Brain microvascular endothelial cell (primary cell): ENCODE measurements around the gene PARM1.

Experiments used
- DNase-seq: peaks from one replicate; pipeline ENCODE4 v3.0.0-alpha.2; 2020
- H3K27ac ChIP-seq: fragments of 250-450 bp; sonication (Bioruptor Pico); 2 replicates; pipeline ENCODE4 v1.5.1; 2020; ENCODE audit warnings: mild to moderate bottlenecking, moderate library complexity
- H3K27me3 ChIP-seq: fragments of 250-450 bp; sonication (Bioruptor Pico); replicated peaks from 2 replicates; pipeline ENCODE4 v1.5.1; 2020; ENCODE audit warnings: mild to moderate bottlenecking
- H3K36me3 ChIP-seq: fragments of 250-450 bp; sonication (Bioruptor Pico); replicated peaks from 2 replicates; pipeline ENCODE4 v1.5.1; 2020; ENCODE audit warnings: mild to moderate bottlenecking
- H3K4me3 ChIP-seq: 2 replicates; pipeline ENCODE4 v1.5.1; 2011; ENCODE audit warnings: low read depth, mild to moderate bottlenecking, control low read depth, low read length, moderate library complexity
- CTCF ChIP-seq: IDR thresholded peaks from 2 replicates; pipeline ENCODE4 v1.5.1; 2011; ENCODE audit warnings: low read depth, mild to moderate bottlenecking, moderate library complexity, low read length, control low read depth, inconsistent platforms; ENCODE audit errors: missing control alignments
- in situ Hi-C: cut with HindIII; loops from 2 replicates; pipeline ENCODE4 v1.10.0; 2017; ENCODE audit warnings: low sequenced_read_pairs, low pct_ligation_motif_present

PARM1 gene

DNA sequence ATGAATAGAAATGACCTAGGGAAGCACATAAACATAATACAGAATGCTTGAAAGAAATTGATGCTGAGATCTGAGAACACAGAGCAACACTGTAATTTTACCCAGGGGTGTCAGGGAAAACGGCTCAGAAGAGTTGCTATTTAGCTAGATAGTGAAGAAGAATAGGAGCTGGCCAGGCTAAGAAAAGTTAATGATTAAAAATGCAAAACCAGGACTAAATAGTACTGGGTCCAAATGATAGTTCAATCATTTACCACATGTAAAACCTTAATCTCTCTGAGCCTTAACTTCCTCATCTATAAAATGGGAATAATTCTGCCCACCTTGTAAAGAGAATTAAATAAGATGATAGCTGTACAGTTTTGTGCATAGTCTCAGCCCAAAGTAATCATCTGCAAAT lies 97.1 kb downstream of the PARM1 start:
- no peak for TF ChIP-seq CTCF
- DNase-seq: no peak
- in situ Hi-C loops: no loop called here
- no peaks in the 10 kb centered on the region for H3K27me3 ChIP-seq
- H3K36me3 ChIP-seq: no peaks in the 10 kb centered on the region
- H3K4me3 ChIP-seq: no peak overlapping the region
- H3K27ac ChIP-seq: no peak overlapping the region

GRCh38 chr4:75030649-75031235 lies 97.8 kb downstream of the PARM1 start:
- H3K36me3 ChIP-seq: no peaks in the 10 kb centered on the region
- no peak for TF ChIP-seq CTCF
- no peak for DNase-seq
- H3K27me3 ChIP-seq: no peaks in the 10 kb centered on the region
- no peak overlapping the region for H3K27ac ChIP-seq
- H3K4me3 ChIP-seq: no peak overlapping the region
- in situ Hi-C loops: no loop called here

DNA sequence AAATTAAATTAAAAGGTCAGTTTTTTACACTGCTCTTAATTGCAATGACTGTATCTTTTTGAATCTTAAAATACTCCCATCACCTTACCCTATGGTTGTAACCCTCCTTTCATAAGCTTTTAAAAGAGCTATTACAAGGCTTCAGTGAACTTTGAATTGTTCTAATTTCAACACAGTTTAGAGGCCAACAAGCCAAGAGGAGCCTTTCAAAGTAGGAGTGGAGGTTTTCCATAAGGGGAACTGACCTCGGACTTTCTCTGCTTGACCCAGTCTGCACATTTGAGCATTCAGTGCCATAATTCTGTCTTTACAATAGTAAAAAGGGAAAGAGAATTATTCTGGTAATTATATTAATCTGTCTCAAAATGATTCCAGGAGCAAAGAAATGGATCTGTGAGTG lies 98.9 kb downstream of the PARM1 start:
- Histone ChIP-seq H3K27ac (no peak overlapping the region), H3K4me3 (no peak overlapping the region), H3K36me3 (no peaks in the 10 kb centered on the region), H3K27me3 (no peaks in the 10 kb centered on the region)
- TF ChIP-seq CTCF: no peak
- in situ Hi-C loops: no loop called here
- no peak for DNase-seq

DNA sequence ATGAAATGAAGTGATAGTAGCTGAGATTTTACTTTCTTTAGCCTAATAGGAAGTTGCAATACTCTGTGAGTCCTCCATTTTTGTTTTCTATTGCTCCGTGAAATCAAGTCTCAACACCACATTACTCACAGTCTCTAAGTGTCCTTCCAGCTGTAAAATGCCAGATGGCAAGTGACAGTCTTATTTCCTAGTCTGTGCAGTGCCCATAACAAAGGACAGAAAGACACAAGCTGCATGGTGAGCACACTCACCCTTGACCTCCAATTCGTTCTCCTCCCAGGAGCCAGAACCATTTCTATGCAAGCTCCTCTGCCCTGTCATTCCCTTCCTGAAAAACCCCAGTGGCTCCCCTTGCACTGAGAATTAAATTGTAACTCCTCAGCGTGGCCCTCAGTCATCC lies 101.6 kb downstream of the PARM1 start:
- no peaks in the 10 kb centered on the region for H3K27me3 ChIP-seq
- H3K36me3 ChIP-seq: no peaks in the 10 kb centered on the region
- no peak overlapping the region for H3K4me3 ChIP-seq
- TF ChIP-seq CTCF: no peak
- DNase-seq: no peak
- no peak overlapping the region for H3K27ac ChIP-seq
- in situ Hi-C loops: no loop called here

DNA sequence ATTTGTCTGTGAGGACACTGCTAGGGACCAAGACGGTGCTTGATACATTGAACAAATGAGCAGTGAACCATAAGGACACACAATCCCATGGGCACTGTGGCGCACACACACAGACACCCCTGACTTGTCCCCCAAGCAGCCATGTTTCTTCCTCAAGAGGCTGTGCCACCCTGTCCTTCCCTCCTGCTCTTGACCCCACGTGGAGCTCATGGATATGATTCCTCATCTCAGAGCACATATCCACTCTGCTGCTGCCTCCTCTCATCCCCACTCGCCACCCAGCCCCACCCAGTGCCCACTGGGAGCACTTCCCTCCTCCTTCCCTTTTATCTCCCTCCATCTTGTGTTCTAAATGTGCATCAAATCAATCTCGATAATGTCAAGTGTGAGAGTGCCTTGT lies 102.4 kb downstream of the PARM1 start:
- Histone ChIP-seq H3K27ac (no peak overlapping the region), H3K27me3 (no peaks in the 10 kb centered on the region), H3K36me3 (no peaks in the 10 kb centered on the region), H3K4me3 (no peak overlapping the region)
- DNase-seq: no peak
- in situ Hi-C loops: no loop called here
- no peak for TF ChIP-seq CTCF
